Colonic mucosa (tissue), 4 donors: ENCODE data around the gene CAMLG. TPM values are rescaled to one million over a fixed set of nuclear protein-coding genes. Genes with fewer than 3 reads are reported as not detected.
"Not testable (repeated sequence)": the region's sequence is repeated elsewhere in the genome, so short reads cannot be mapped to it uniquely, and the experiment has no call there.

Experiments
- DNase-seq: peaks from one replicate; pipeline ENCODE4 v3.0.0-alpha.2; 2020
- H3K27ac ChIP-seq: fragments of 200-600 bp; one replicate; pipeline ENCODE4 v1.8.0; 2021
- H3K27me3 ChIP-seq: fragments of 200-600 bp; one replicate; pipeline ENCODE4 v1.8.0; 2021
- H3K36me3 ChIP-seq: fragments of 200-600 bp; one replicate; pipeline ENCODE4 v1.8.0; 2021
- H3K4me1 ChIP-seq: fragments of 200-600 bp; one replicate; pipeline ENCODE4 v1.8.0; 2021; ENCODE audit warnings: mild to moderate bottlenecking
- H3K4me3 ChIP-seq: fragments of 200-600 bp; one replicate; pipeline ENCODE4 v1.8.0; 2021
- H3K9ac ChIP-seq, 2 donors: one replicate each; pipeline ENCODE4 v1.7.0; 2013; ENCODE audit warnings: control low read depth in 2 of 2, low read depth in 2 of 2, low read length in 2 of 2
- H3K9me3 ChIP-seq: fragments of 200-600 bp; one replicate; pipeline ENCODE4 v1.8.0; 2021
- intact Hi-C: fragments of 100-400 bp; cut with DNase I; formaldehyde crosslinking; loops from one replicate; pipeline ENCODE4 v1.14.1; 2022
- total RNA-seq, 2 donors: library from RNA; stranded (reverse); fragmentation: NEBNext Ultra II Directional in 1 of 2; extraction: Animal tissue kit (Norgen Biotek cat#: 25700) in 1 of 2; gene quantifications; one replicate each; pipeline ENCODE4 v1.2.1, GENCODE V29; 2021
- TF ChIP-seq, protein P1 (sequence below): fragments of 200-600 bp; IDR thresholded peaks from one replicate; pipeline ENCODE4 v1.8.0; 2022; ENCODE audit warnings: antibody characterized with exemption, mild to moderate bottlenecking
- donor health status: healthy.
- donor health status: DM: no; HTN: no; CAD: no.
- donor health status: DM: no; HTN: no; CAD: no.

CAMLG gene
- total RNA-seq, 2 donors from 2014 or later: 21.2 to 27.6 TPM

DNA sequence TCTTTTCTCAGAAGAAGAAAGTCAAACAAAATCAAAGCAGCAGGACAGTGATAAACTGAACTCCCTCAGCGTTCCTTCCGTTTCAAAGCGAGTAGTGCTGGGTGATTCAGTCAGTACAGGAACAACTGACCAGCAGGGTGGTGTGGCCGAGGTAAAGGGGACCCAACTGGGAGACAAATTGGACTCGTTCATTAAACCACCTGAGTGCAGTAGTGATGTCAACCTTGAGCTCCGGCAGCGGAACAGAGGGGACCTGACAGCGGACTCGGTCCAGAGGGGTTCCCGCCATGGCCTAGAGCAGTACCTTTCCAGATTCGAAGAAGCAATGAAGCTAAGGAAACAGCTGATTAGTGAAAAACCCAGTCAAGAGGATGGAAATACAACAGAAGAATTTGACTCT, 2.7 kb downstream of the CAMLG start:
- TF ChIP-seq, protein P1, sequence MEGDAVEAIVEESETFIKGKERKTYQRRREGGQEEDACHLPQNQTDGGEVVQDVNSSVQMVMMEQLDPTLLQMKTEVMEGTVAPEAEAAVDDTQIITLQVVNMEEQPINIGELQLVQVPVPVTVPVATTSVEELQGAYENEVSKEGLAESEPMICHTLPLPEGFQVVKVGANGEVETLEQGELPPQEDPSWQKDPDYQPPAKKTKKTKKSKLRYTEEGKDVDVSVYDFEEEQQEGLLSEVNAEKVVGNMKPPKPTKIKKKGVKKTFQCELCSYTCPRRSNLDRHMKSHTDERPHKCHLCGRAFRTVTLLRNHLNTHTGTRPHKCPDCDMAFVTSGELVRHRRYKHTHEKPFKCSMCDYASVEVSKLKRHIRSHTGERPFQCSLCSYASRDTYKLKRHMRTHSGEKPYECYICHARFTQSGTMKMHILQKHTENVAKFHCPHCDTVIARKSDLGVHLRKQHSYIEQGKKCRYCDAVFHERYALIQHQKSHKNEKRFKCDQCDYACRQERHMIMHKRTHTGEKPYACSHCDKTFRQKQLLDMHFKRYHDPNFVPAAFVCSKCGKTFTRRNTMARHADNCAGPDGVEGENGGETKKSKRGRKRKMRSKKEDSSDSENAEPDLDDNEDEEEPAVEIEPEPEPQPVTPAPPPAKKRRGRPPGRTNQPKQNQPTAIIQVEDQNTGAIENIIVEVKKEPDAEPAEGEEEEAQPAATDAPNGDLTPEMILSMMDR: no peak
- no peak for DNase-seq
- H3K4me1 ChIP-seq: peaks cover 6% of the 10 kb centered on the region
- intact Hi-C loops: no loop called here
- H3K9ac ChIP-seq: no peak overlapping the region
- H3K36me3 ChIP-seq: no peaks in the 10 kb centered on the region
- no peak overlapping the region for H3K4me3 ChIP-seq
- H3K27ac ChIP-seq: no peak overlapping the region
- no peaks in the 10 kb centered on the region for H3K27me3 ChIP-seq
- H3K9me3 ChIP-seq: no peaks in the 10 kb centered on the region

DNA sequence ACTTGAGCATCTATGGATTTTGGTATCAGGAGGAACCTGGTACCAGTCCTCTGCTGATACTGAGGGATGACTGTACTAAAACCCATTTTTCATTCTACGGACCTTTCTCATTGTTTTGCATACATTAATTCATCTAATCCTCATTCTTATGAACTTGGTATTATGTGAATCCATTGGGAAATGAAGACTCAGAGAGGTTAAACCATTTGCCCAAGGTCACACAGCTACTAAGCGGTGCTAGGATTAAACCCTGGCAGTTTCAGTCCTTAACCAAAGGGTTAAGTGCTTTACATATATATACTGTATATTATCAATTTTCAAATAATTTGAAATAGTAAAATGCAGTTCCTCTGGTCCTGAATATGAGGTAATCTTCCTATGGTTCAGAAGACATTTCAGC, 3.8 kb downstream of the CAMLG start:
- no peak for DNase-seq
- Histone ChIP-seq H3K4me1 (peaks cover 6% of the 10 kb centered on the region), H3K27ac (no peak overlapping the region), H3K36me3 (no peaks in the 10 kb centered on the region), H3K4me3 (no peak overlapping the region), H3K27me3 (no peaks in the 10 kb centered on the region), H3K9ac (no peak overlapping the region), H3K9me3 (no peaks in the 10 kb centered on the region)
- TF ChIP-seq, protein P1: no peak
- intact Hi-C loops: no loop called here

DNA sequence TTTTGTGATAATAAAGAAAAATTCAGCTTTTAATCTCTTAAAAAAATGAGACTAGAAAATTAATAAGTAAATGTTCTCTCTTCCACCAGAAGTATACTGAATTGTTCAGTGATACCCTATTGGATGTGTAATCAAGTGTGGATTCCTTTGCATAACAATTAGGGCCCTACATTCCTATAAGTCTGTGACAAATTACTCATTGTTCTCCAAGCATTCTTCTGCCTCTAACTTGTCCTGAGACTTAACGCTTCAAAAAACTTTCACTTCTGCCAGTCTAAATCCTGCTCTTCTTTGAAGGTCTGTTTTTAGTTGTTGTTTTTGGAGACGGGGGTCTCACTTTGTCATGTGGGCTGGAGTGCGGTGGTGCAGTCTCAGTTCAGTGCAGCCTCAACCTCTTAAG, 11.1 kb downstream of the CAMLG start:
- H3K4me3 ChIP-seq: no peak overlapping the region
- no peaks in the 10 kb centered on the region for H3K9me3 ChIP-seq
- H3K27me3 ChIP-seq: no peaks in the 10 kb centered on the region
- intact Hi-C loops: no loop called here
- no peaks in the 10 kb centered on the region for H3K4me1 ChIP-seq
- H3K36me3 ChIP-seq: no peaks in the 10 kb centered on the region
- no peak overlapping the region for H3K27ac ChIP-seq
- TF ChIP-seq, protein P1: no peak
- DNase-seq: no peak
- H3K9ac ChIP-seq: no peak overlapping the region

DNA sequence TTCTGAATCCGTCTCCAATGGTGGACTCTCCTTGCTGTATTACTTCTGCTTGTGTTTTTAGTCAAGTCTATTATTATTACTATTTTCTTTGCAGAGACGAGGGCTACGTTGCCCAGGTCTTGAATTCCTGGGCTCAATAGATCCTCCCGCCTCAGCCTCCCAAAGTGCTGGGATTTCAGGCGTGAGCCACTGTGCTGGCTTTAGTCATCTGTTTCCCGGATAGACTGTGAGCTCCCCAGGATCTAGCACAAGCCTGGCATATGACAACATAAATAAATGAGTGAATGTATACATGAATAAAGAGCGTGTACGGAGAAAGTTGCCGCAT, 19.8 kb downstream of the CAMLG start:
- peak overlapping the region; percentile 85 for H3K4me3 ChIP-seq
- peak overlapping the region; percentile 20 for H3K27ac ChIP-seq
- no peaks in the 10 kb centered on the region for H3K9me3 ChIP-seq
- intact Hi-C loops: no loop called here
- no peaks in the 10 kb centered on the region for H3K36me3 ChIP-seq
- no peaks in the 10 kb centered on the region for H3K27me3 ChIP-seq
- H3K9ac ChIP-seq: peak overlapping the region; percentile 33 to 51
- no peak for DNase-seq
- TF ChIP-seq, protein P1: no peak
- peaks cover 10% of the 10 kb centered on the region for H3K4me1 ChIP-seq

DNA sequence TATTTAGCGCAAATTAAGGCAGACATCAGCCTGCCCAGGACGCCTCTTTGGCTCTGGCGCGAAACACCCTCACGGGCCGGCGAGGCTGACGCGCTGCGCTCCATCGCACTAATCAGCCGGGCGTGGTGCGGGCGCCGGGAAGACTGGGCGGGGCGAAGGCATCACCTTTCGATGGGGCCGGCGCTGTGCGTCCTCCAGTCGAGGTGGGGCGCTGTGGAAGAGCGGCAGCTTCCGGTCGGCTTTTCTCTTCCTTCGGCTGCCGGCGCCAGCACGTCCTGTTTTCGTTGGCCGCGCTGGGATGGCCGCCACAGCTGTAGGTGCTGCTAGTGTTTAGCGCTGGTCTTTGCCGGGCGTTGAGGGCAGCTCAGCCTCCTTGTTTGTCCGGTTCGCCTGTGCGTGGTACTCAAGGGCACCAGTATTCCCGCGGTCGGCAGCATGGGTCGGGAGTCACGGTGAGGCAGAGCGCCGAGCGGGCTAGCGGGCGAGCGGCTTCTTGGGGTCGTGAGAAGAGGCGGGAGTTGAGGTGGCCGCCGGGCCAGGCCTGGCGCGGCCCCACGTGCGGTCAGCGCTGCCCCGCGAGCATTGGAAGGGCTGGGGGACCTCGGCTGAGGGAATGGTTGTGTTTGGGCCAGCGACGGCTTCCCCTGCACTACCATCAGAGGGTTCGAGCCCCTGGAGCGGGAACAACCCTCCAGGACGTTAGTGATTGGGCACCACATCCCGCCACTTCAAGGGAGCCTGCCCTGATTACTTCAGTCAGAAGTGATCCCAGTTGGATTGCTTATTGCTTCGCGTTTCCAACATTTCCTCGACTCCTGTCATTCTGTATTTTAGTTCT, 20.4 kb downstream of the CAMLG start, which contains the start of gene DDX46:
TSS of gene DDX46 (plus strand) at position 276 of the 838 bp plus-strand sequence. CDS start at position 436, 160 bp downstream.
- Histone ChIP-seq H3K4me3 (peak within 1 kb of the TSS; percentile 85), H3K27ac (peak within 1 kb of the TSS; percentile 20), H3K9ac (peak within 1 kb of the TSS; percentile 68 to 91), H3K27me3 (no peaks in the 10 kb centered on the region), H3K9me3 (no peaks in the 10 kb centered on the region), H3K4me1 (peaks cover 10% of the 10 kb centered on the region), H3K36me3 (no peaks in the 10 kb centered on the region)
- DNase-seq: peak; percentile 97
- intact Hi-C loops: no loop called here
- TF ChIP-seq, protein P1: peak; percentile 56

GRCh38 chr5:134767528-134768291, 29.4 kb downstream of the CAMLG start:
- H3K9me3 ChIP-seq, DNase-seq, H3K4me3 ChIP-seq, H3K9ac ChIP-seq, H3K27me3 ChIP-seq, intact Hi-C loops, H3K4me1 ChIP-seq, H3K27ac ChIP-seq: not testable (repeated sequence)
- H3K36me3 ChIP-seq: peaks cover 19% of the 10 kb centered on the region
